Gastroesophageal sphincter (tissue), 4 donors: ENCODE data around the gene SRRM1. TPM values are rescaled to one million over a fixed set of nuclear protein-coding genes. Genes with fewer than 3 reads are reported as not detected.
"Not testable (repeated sequence)": the region's sequence is repeated elsewhere in the genome, so short reads cannot be mapped to it uniquely, and the experiment has no call there.

Experiments used
- ATAC-seq: fragments of 150-250 bp; one replicate; pipeline ENCODE4 v1.9.1; 2016; ENCODE audit warnings: mild to moderate bottlenecking, moderate library complexity
- H3K27ac ChIP-seq, 4 donors: fragments of 200-600 bp; sonication (generic) in 3 of 4; 1 replicate in 3 of 4; 2 replicates in 1 of 4; pipeline ENCODE4 v1.5.1; 2016 to 2019
- H3K27me3 ChIP-seq: fragments of 200-600 bp; sonication (generic); one replicate; pipeline ENCODE4 v1.5.1; 2019
- H3K36me3 ChIP-seq, 2 donors: fragments of 200-600 bp; sonication (generic); one replicate each; pipeline ENCODE4 v1.5.1; 2019; ENCODE audit warnings: control low read depth in 1 of 2
- H3K4me1 ChIP-seq, 3 donors: fragments of 200-600 bp; sonication (generic); 1 replicate in 2 of 3; 2 replicates in 1 of 3; pipeline ENCODE4 v1.5.1; 2016 to 2019; ENCODE audit warnings: control low read depth in 2 of 3
- H3K4me3 ChIP-seq, 2 donors: fragments of 200-600 bp; sonication (generic); one replicate each; pipeline ENCODE4 v1.5.1; 2019; ENCODE audit warnings: mild to moderate bottlenecking in 1 of 2, moderate library complexity in 1 of 2
- H3K9me3 ChIP-seq, 3 donors: fragments of 200-600 bp; sonication (generic); one replicate each; pipeline ENCODE4 v1.5.1; 2017 to 2019; ENCODE audit warnings: control low read depth in 2 of 3
- EP300 ChIP-seq: sonication (generic); formaldehyde crosslinking; IDR thresholded peaks from one replicate; pipeline ENCODE4 v1.6.1; 2017; ENCODE audit warnings: antibody characterized with exemption, mild to moderate bottlenecking
- POLR2A ChIP-seq, 2 donors: fragments of 450-650 bp; IDR thresholded peaks; one replicate each; pipeline ENCODE4 v1.6.1; 2017; ENCODE audit warnings: antibody characterized with exemption in 2 of 2, mild to moderate bottlenecking in 2 of 2, moderate library complexity in 1 of 2
- POLR2AphosphoS5 ChIP-seq: sonication (generic); formaldehyde crosslinking; IDR thresholded peaks from one replicate; pipeline ENCODE4 v1.6.1; 2017; ENCODE audit warnings: antibody characterized with exemption
- WGBS, 2 donors: methylation state at CpG; one replicate each; pipeline ENCODE4 v1.1.5; 2018; ENCODE audit warnings: low coverage in 1 of 2; 5-methylcytosine and 5-hydroxymethylcytosine counted together
- total RNA-seq, 4 donors: library from RNA; depleted of rRNA; stranded (reverse); fragments of >200 nt; gene quantifications; one replicate each; pipeline ENCODE4 v1.1.0, GENCODE V29; 2016
- TF ChIP-seq, protein P1 (sequence below), 4 experiments: fragments of 200-600 bp in 2 of 4; fragments of 450-650 bp in 2 of 4; sonication (generic) in 1 of 4; IDR thresholded peaks; one replicate each; pipeline ENCODE4 v1.5.1; 2017 to 2019; ENCODE audit warnings: antibody characterized with exemption in 4 of 4, mild to moderate bottlenecking in 2 of 4, moderate library complexity in 2 of 4

The SRRM1 gene
- total RNA-seq, 4 donors from 2014 or later: 47.0 to 114 (median 64.5) TPM

DNA sequence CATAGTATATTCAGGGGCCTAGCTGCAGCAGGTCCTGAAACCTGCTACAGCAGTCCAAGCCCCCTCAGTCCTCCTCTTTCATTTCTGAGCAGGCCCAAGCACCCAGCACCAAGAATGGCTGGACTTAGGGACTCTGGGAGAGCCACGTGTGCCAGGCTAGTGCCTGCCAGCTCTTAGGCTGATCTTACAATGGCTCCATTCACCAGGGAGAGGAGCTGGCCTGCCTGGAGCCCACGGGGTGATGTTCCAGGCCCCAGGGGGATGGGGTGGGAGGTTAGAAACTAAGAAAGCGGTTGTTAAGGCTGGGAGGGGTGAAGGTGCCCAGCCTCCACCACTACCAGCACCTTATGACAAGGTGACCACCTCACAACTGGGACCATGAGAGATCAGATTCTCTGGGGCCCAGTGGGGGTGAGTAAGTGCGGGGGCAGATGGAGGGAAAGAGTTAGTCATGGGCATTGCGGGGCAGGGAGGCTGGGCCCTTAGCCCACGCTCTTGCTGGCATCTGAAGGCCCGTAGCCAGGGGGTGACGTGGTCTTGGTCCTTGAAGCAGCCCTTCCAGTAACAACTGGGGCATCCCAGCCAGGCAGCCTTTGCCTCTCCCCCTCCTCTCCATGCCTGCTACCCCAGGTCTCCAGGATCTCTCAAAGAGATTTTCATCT, 71.9 kb downstream of the SRRM1 start:
- H3K4me1 ChIP-seq: peaks cover 0 to 24% (median 17%) of the 10 kb centered on the region in 3 donors
- WGBS, 2 donors: 66 to 93% methylated on average over 3 to 4 of the region's 8 CpGs
- H3K27me3 ChIP-seq: no peaks in the 10 kb centered on the region
- ATAC-seq: no peak
- TF ChIP-seq POLR2A (IDR thresholded peaks at IDR 0.05): no peak
- TF ChIP-seq POLR2AphosphoS5: no peak
- TF ChIP-seq EP300: no peak
- TF ChIP-seq, protein P1, sequence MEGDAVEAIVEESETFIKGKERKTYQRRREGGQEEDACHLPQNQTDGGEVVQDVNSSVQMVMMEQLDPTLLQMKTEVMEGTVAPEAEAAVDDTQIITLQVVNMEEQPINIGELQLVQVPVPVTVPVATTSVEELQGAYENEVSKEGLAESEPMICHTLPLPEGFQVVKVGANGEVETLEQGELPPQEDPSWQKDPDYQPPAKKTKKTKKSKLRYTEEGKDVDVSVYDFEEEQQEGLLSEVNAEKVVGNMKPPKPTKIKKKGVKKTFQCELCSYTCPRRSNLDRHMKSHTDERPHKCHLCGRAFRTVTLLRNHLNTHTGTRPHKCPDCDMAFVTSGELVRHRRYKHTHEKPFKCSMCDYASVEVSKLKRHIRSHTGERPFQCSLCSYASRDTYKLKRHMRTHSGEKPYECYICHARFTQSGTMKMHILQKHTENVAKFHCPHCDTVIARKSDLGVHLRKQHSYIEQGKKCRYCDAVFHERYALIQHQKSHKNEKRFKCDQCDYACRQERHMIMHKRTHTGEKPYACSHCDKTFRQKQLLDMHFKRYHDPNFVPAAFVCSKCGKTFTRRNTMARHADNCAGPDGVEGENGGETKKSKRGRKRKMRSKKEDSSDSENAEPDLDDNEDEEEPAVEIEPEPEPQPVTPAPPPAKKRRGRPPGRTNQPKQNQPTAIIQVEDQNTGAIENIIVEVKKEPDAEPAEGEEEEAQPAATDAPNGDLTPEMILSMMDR (IDR thresholded peaks at IDR 0.05): no peak
- no peaks in the 10 kb centered on the region for H3K9me3 ChIP-seq
- H3K27ac ChIP-seq: peak overlapping the region in 2 of 4 donors; percentile 43 to 51
- no peaks in the 10 kb centered on the region for H3K36me3 ChIP-seq
- no peak overlapping the region for H3K4me3 ChIP-seq

DNA sequence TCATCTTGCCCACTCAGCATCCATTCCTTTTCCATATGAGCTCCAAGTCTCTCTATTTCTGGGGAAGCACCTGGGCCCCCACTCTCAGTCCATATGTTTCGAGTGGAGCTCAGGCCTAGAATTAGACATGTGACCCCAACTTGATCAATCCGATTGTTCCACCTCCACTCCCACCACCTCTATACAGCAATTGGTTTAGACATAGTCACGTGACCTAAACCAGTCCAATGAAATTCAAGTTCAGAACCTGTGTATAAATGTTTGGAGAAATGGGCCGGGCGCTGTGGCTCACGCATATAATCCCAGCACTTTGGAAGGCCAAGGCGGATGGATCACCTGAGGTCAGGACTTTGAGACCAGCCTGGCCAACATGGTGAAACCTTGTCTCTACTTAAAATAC, 72.6 kb downstream of the SRRM1 start:
- H3K4me3 ChIP-seq: no peak overlapping the region
- no peak for ATAC-seq
- TF ChIP-seq EP300 (no peak), POLR2AphosphoS5 (no peak), POLR2A (IDR thresholded peaks at IDR 0.05) (no peak)
- TF ChIP-seq, protein P1 (IDR thresholded peaks at IDR 0.05): no peak
- H3K9me3 ChIP-seq: no peaks in the 10 kb centered on the region
- H3K27me3 ChIP-seq: no peaks in the 10 kb centered on the region
- H3K4me1 ChIP-seq: peaks cover 0 to 30% (median 18%) of the 10 kb centered on the region in 3 donors
- WGBS, 2 donors: 84% methylated on average over 2 of the region's 7 CpGs; no CpG with 5 or more reads in 1 of the 2 donors
- peak overlapping the region in 2 of 4 donors; percentile 43 to 51 for H3K27ac ChIP-seq
- no peaks in the 10 kb centered on the region for H3K36me3 ChIP-seq

DNA sequence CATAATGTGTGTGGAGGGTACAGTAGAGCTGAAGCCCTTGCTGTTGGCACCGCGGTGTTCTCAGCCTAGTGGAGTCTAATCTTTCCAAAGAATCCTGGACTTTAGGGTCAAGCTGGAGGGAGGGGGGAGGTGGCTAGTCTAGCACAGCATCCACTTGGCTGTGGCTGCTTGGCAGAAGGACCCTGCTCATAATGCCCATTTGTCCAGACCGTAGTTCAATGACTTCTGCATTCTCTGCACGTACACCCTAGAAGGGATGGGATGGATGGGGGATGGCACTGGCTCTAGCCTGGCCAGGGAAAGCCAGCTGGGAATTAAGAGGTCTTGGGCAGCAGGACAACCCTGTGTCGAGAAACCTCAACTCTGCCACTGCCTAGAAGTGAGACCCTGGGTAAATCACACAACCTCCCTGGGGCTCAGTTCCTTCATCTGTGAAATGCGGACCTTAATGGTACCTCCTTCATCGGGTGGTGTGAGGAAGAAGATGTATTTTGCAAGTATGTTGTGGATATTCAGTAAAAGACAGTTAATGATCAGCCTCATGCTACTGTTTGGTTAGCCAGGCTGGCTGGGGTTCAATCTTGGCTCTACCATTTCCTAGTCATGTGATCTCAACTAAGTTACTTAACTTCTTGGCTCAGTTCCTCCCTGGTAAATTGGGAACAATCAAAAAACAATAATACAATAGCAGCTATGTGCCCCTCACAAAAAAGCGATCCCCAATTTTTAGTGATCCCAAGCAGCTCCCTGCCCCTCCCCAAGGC, 75.0 kb downstream of the SRRM1 start:
- 80% methylated on average over 2 to 3 of the region's 8 CpGs for WGBS, 2 donors
- Histone ChIP-seq H3K4me3 (no peak overlapping the region), H3K4me1 (peaks cover 0 to 39% (median 18%) of the 10 kb centered on the region in 3 donors), H3K9me3 (no peaks in the 10 kb centered on the region), H3K27ac (peak overlapping the region in 3 of 4 donors; percentile 31 to 68 (median 51)), H3K27me3 (no peaks in the 10 kb centered on the region), H3K36me3 (no peaks in the 10 kb centered on the region)
- ATAC-seq: no peak
- no peak for TF ChIP-seq POLR2AphosphoS5
- TF ChIP-seq POLR2A (IDR thresholded peaks at IDR 0.05): no peak
- TF ChIP-seq, protein P1 (IDR thresholded peaks at IDR 0.05): no peak
- no peak for TF ChIP-seq EP300

DNA sequence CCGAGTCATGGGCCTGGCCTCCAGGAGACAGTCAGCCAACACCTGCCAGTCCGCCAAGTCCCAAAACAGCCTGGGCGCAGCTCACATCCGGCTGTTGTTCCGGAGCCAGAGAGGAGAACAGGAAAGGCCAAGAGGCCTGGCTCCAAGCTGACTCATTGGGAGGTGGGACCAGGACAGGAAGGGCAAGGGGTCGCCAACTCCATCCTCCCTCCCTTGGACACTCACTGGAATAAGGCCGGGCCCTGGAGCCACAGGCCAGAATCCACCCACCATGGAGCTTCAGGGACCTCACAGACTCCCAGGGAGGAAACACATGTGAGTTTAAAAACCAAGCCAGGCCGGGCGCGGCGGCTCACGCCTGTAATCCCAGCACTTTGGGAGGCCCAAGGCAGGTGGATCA, 77.0 kb downstream of the SRRM1 start:
- Histone ChIP-seq H3K4me1 (peaks cover 0 to 43% (median 18%) of the 10 kb centered on the region in 3 donors), H3K36me3 (no peaks in the 10 kb centered on the region), H3K4me3 (no peak overlapping the region), H3K27me3 (no peaks in the 10 kb centered on the region), H3K27ac (peak overlapping the region in 3 of 4 donors; percentile 65 to 73 (median 68)), H3K9me3 (no peaks in the 10 kb centered on the region)
- 80% methylated on average over 1 of the region's 12 CpGs; no CpG with 5 or more reads in 1 of the 2 donors for WGBS, 2 donors
- peak; percentile 94 for ATAC-seq
- TF ChIP-seq, protein P1 (IDR thresholded peaks at IDR 0.05): no peak
- TF ChIP-seq POLR2AphosphoS5 (peak; percentile 76), EP300 (no peak)

DNA sequence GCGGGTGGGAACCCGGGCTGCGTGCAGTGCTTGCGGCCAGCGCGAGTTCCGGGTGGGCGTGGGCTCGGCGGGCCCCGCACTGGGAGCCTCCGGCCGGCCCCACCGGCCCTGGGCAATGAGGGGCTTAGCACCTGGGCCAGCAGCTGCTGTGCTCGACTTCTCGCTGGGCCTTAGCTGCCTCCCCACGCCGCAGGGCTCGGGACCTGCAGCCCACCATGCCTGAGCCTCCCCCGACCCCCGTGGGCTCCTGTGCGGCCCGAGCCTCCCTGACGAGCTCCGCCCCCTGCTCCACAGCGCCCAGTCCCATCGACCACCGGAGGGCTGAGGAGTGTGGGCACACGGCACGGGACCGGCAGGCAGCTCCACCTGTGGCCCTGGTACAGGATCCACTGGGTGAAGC, 78.4 kb downstream of the SRRM1 start:
- no peaks in the 10 kb centered on the region for H3K27me3 ChIP-seq
- H3K9me3 ChIP-seq: no peaks in the 10 kb centered on the region
- H3K4me3 ChIP-seq: no peak overlapping the region
- ATAC-seq: no peak
- TF ChIP-seq EP300 (no peak), POLR2A (IDR thresholded peaks at IDR 0.05) (no peak), POLR2AphosphoS5 (no peak)
- TF ChIP-seq, protein P1 (IDR thresholded peaks at IDR 0.05): no peak
- WGBS, 2 donors: no CpG with 5 or more reads among the region's 31 CpGs
- H3K4me1 ChIP-seq: peaks cover 0 to 53% (median 18%) of the 10 kb centered on the region in 3 donors
- no peak overlapping the region for H3K27ac ChIP-seq
- H3K36me3 ChIP-seq: no peaks in the 10 kb centered on the region

DNA sequence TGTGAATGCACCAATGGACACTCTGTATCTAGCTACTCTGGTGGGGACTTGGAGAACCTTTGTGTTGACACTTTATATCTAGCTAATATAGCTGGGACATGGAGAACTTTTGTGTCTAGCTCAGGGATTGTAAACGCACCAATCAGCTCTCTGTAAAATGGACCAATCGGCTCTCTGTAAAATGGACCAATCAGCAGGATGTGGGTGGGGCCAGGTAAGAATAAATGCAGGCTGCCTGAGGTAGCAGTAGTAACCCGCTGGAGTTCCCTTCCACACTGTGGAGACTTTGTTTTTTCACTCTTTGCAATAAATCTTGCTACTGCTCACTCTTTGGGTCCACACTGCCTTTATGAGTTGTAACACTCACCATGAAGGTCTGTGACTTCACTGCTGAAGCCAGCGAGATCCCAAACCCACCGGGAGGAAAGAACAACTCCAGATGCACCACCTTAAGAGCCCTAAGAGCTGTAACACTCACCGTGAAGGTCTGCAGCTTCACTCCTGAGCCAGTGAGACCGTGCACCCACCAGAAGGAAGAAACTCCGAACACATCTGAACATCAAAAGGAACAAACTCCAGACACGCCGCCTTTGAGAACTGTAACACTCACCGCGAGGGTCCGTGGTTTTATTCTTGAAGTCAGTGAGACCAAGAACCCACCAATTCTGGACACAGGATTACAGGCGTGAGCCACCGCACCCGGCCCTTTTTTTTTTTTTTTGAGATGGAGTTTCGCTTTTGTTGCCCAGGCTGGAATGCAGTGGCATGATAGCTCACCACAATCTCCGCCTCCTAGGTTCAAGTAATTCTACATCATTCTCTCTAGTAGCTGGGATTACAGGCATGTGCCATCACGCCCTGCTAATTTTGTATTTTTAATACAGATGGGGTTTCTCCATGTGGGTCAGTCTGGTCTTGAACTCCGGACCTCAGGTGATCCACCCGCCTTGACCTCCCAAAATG, 79.3 kb downstream of the SRRM1 start:
- H3K4me3 ChIP-seq, H3K27me3 ChIP-seq, ATAC-seq, H3K27ac ChIP-seq, H3K36me3 ChIP-seq, H3K9me3 ChIP-seq: not testable (repeated sequence)
- WGBS, 2 donors: 81 to 92% methylated on average over 9 to 11 of the region's 21 CpGs
- H3K4me1 ChIP-seq: peaks cover 0 to 60% (median 22%) of the 10 kb centered on the region in 3 donors
